HG02943 (cell line): ENCODE results near the gene ZNF862.

Experiments
- ATAC-seq: cut with Tn5 transposase; IDR thresholded peaks from one replicate; pipeline ENCODE4 v1.9.1; 2021; ENCODE audit warnings: mild to moderate bottlenecking, low read depth, moderate library complexity; ENCODE audit not compliant: unreplicated experiment

Gene ZNF862

DNA sequence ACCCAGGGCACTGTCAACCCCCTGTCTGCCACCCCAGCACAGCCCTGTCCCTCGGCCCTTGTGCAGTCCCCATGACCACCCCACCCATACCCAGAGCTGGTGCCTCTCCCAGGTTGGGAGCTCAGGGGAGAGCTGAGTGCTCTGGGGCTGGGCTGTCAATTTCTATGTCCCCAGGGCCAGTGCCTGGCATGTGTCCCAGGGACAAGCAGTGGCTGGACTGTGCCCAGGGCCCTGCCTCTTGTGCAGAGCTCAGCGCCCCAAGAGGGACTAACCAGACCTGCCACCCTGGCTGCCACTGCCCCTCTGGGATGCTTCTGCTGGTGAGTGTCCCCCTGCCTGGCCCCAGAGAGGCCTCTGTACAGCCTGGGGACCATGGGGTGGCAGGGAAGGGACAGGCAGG, 29.0 kb upstream of the ZNF862 start:
- ATAC-seq, result no peak

DNA sequence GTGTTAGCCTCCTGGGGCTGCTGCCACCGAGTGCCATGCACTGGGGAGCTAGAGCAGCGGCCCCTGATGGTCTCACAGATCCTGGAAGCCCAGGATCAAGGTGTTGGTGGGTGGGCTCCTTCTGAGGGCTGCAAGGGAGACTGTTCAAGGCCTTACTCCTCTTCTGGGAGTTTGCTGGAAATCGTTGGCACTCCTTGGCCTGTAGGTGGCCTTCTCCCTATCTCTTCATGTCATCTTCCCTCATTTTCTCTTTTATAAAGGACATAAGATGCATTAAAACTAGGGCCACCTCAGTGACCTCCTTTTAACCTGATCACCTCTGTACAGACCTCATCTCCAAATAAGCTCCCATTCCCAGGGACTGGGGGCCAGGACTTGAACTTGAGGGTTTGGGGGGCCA, 27.0 kb upstream of the ZNF862 start:
- no peak for ATAC-seq

DNA sequence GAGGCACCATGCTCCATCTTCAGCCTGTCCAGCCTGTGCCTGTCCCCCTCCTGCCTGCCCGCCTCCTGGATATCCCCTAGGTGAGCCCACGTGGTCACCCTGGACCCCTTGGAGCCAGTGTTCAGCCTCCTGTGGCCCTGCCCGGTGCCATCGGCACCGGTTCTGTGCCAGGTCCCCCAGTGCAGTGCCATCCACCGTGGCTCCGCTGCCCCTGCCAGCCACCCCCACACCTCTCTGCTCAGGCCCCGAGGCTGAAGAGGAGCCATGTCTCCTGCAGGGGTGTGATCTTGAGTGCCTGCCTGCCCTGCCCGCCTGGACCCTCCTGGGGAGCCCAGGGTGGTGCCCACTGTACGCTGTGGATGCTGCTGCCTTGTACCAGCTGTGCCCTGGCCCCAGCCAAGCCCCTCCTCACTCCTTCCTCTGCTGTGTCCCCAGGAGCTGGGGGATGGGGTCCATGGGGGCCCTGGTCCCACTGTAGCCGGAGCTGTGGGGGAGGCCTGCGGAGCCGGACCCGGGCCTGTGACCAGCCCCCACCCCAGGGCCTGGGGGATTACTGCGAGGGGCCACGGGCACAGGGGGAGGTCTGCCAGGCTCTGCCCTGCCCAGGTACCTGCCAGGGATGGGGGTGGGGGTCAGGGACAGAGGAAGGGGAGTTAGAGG, 26.2 kb upstream of the ZNF862 start:
- no peak for ATAC-seq

DNA sequence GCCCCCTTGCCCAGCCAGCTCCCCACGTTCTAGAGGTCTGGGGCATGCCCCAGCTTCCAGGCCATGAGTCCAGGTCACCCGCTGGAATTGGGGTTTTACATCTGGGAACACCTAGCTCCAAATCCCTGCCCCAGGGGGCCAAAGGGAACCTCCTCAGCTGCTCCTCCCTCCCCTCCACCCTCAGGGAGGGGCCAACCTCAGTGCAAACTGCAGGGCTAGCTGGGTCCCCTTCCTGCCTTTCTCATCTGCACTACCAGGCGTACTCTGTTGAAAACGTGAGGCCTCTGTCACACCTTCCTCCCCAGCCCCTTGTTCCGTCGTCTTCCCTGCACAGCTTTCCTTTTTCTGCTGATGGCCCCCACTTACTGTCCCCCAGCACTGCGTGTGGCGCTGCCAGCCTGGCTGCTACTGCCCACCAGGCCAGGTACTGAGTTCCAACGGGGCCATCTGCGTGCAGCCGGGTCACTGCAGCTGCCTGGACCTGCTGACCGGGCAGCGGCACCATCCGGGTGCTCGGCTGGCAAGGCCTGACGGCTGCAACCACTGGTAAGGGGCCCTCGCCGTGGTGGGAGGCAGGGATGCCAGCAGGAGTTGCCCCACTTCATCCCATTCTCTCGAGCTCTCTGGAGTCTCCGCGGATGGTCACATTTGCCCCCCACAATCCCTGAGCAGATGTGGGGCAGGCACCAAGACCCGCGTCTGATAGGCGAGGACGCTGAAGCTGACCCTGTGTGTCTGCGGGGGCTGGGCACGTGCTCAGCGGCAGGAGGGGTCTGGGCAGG, 24.7 kb upstream of the ZNF862 start:
- ATAC-seq, result no peak

DNA sequence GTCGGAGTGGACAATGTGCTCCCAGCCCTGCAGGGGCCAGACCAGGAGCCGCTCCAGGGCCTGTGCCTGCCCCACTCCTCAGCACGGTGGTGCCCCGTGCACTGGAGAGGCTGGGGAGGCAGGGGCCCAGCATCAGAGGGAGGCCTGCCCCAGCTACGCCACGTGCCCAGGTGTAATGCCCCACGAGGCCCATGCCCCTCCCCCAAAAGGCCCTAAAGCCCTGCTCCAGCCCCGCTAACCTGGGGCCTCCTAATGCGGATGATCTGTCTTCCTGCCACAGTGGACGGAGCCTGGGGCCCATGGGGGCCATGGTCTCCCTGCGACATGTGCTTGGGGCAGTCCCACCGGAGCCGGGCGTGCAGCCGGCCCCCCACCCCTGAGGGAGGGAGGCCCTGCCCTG, 23.7 kb upstream of the ZNF862 start:
- ATAC-seq, result no peak

DNA sequence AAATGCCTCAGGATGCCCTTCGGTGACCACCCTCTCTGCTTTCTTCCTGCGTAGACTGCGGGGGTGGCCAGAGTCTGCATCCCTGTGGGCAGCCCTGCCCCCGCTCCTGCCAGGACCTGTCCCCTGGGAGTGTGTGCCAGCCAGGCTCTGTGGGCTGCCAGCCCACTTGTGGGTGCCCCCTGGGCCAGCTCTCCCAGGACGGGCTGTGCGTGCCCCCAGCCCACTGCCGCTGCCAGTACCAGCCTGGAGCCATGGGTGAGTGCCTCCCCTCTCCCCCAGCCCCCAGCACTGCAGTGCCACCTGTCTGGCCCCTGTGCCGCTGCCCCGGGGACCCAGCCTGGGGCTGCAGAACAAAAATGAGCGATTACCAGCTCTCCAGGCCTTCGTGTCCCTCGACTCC, 23.1 kb upstream of the ZNF862 start:
- ATAC-seq, result no peak

DNA sequence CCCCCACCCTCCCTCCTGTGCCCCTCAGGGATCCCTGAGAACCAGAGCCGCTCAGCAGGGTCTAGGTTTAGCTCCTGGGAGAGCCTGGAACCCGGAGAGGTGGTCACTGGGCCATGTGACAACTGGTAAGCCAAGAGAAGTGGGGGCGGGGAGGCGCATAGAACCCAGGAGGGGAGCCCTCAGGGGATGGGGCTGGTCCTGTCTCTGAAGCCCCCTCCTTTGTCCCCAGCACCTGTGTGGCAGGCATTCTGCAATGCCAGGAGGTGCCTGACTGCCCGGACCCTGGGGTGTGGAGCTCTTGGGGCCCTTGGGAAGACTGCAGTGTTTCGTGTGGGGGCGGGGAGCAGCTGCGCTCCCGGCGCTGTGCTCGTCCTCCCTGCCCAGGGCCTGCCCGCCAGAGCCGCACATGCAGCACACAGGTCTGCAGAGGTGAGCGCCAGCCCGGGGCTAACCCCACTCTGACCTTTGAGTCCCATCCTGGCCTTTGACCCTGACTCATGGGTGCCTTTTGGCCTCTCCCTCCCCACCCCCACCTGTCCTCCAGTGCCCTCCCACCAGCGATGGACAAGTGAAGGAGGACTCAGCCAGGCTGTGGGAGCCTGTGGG, 22.4 kb upstream of the ZNF862 start:
- ATAC-seq, result no peak

DNA sequence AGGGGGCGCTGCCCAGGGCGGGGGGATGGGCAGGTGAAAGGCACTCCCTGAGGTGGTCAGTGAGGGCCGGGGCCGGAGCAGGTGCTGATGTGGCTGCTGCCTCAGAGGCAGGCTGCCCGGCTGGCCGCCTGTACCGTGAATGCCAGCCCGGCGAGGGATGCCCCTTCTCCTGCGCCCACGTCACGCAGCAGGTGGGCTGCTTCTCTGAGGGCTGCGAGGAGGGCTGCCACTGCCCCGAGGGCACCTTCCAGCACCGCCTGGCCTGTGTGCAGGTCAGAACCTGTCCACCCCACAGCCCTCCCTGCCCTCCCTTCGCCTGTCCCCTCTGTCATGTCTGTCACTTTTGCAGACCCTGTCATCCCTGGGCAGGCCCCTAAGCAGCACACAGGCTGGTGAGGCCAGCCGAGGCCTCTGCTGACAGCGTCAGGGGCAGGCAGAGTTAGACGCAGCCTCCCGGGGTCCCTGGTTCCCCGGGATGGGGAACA, 21.9 kb upstream of the ZNF862 start:
- no peak for ATAC-seq

DNA sequence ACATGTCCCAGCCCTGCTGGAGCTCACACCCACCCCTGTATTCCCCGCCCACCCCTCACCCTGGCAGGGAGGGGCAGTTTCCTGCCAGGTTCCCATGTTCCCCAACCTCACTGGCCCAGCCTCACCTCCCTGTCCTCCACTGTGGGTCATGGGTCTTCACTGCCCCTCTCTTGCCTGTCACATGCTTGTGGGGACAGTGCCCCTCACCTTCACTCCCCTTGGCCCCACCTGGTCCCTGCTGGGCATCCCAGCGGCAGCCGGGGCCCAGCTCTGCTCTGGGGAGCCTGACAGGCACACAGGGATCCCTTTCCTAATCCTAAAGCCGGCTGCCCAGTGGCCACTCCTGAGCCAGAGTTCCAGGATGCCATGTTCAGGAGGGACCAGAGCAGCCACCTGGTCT, 21.4 kb upstream of the ZNF862 start:
- no peak for ATAC-seq

DNA sequence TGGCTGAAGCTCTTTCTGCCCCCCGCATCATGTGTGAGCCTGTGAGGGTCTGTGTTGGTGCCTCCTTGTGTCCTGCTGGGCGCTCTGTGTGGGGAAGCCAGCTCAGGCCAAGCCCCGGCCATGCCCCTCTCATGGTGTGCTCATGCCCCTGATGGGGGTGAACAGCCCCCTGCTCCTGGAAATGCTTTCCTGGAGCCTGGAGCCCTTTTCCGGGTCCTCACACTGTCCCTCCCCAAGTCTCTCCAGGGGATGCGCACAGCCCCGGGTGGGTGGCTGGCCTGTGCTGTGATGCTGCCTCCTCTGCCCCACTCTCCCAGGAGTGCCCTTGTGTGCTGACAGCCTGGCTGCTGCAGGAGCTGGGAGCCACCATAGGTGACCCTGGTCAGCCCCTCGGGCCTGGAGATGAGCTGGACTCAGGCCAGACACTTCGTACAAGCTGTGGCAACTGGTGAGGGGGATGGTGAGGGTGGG, 20.8 kb upstream of the ZNF862 start:
- no peak for ATAC-seq

DNA sequence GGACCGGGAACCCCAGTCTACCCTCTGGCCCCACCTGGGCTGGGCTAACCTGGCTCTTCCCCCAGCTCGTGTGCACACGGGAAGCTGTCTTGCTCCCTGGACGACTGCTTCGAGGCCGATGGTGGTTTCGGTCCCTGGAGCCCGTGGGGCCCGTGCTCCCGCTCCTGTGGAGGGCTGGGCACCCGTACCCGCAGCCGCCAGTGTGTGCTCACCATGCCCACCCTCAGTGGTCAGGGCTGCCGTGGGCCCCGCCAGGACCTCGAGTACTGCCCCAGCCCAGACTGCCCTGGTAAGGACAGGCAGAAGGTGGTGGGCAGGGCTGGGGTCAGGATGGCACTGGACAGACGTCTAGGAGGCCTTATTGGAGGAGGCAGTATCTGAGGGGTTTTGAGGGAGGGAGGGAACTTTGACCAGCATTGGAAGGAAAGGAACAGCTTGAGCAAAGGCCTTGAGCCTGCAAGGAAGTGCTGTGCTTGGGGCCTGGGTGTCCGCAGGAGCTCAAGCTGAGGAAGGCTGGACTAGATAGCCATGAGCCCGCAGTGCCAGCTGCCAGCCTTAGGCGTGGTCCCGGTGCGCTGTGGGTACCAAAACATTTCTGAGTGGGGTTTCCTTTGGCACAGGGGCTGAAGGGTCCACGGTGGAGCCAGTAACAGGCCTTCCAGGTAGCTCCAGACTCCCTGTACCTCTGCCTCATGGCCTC, 20.2 kb upstream of the ZNF862 start:
- no peak for ATAC-seq

DNA sequence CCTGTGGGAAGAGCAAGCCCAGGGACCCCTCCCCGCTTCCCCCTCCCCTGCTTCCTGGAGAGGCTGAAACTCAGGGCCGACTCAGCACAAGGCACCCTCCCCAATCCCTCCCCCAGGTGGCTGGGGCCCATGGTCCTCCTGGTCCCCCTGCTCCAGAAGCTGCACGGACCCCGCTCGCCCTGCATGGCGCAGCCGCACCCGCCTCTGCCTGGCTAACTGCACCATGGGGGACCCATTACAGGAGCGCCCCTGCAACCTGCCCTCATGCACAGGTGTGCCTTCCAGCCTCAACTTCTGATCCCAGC, 19.7 kb upstream of the ZNF862 start:
- no peak for ATAC-seq

DNA sequence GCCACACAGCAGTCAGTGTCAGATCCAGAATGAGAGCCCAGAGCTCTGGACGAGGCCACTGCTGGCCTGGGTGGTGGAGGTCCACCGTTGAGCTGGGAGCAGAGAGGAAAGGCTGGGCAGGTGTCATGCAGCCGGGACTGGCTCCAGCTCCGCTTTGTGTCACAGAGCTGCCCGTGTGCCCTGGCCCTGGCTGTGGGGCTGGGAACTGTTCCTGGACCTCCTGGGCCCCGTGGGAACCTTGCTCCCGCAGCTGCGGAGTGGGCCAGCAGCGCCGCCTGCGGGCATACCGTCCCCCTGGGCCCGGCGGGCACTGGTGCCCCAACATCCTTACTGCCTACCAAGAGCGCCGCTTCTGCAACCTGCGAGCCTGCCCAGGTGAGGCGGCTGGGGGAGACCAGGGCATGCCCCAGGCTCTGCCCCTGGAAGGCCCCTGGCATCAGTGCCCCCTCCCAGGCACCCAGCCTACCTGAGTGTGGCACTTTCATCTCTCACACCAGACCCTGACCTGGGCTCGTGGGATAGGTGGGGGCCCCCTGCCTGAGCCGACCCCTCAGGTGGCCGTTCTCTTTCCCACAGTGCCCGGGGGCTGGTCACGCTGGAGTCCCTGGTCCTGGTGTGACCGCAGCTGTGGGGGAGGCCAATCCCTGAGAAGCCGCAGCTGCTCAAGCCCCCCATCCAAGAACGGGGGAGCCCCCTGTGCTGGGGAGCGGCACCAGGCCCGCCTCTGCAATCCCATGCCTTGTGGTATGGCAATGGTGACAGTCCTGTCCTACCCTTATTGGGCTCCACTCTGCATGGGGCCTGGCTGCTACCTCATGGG, 18.8 kb upstream of the ZNF862 start:
- ATAC-seq, result no peak

DNA sequence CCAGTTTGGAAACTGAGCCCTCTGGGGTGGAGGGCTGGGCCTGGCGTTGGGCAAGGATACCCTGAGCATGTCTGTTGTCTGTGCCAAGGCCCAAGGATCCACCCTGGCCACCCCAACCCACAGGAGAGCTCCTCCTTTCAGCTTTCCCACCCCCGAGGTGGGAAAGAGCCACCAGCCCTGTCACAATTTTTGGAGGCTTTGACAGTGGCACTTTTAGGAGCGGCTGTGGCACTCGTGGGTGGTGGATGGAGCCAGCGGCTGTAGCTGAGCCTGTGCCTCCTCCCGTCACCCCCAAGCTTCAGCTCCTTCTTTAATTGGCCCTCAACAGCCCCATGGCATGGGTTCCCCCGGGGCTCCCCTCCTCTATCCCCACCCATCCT, 18.2 kb upstream of the ZNF862 start:
- no peak for ATAC-seq

DNA sequence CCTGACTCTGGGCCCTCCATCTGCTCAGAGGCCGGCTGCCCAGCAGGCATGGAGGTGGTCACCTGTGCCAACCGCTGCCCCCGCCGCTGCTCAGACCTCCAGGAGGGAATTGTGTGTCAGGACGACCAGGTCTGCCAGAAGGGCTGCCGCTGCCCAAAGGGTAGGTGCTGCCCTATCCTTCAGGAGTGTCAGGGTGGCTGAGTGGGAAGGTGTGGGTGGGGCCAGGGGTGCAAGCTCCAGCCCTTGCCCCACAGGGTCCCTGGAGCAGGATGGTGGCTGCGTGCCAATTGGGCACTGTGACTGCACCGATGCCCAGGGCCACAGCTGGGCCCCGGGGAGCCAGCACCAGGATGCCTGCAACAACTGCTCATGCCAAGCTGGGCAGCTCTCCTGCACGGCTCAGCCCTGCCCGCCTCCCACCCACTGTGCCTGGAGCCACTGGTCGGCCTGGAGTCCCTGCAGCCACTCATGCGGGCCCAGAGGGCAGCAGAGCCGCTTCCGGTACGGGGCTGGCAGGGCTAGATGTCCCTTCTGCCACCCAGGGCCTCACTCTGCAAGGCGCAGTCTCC, 17.5 kb upstream of the ZNF862 start:
- ATAC-seq, result no peak

DNA sequence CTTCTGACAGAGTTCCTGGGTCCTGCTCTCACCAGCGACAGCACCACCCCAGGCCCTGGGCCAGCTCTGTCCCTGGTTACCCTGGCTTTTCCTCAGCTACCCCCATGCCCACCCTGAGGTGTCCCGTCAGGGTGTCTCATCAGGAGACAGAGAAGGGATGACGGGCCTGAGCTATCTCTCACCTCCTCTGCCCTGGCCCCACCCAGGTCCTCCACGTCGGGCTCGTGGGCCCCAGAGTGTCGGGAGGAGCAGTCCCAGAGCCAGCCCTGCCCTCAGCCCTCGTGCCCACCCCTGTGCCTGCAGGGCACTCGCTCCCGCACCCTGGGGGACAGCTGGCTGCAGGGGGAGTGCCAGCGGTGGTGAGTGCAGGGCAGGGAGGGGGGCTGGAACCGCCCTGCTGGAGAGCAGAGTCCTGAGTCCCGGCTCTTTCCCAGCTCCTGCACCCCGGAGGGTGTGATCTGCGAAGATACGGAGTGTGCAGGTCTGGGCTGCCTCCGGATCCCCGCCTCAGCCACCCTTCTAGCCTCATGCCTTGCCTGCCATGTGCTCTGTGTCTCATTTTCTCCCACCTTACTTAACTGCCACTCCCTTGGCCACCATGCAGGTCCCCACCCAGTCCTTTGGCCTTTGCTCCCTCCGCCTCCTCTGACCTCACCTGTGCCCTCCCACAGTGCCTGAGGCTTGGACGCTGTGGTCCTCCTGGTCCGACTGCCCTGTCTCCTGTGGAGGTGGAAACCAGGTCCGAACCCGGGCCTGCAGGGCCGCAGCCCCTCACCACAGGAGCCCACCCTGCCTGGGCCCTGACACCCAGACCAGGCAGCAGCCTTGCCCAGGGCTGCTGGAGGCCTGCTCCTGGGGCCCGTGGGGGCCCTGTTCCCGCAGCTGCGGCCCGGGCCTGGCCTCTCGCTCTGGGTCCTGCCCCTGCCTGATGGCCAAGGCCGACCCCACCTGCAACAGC, 16.7 kb upstream of the ZNF862 start:
- ATAC-seq, result no peak

DNA sequence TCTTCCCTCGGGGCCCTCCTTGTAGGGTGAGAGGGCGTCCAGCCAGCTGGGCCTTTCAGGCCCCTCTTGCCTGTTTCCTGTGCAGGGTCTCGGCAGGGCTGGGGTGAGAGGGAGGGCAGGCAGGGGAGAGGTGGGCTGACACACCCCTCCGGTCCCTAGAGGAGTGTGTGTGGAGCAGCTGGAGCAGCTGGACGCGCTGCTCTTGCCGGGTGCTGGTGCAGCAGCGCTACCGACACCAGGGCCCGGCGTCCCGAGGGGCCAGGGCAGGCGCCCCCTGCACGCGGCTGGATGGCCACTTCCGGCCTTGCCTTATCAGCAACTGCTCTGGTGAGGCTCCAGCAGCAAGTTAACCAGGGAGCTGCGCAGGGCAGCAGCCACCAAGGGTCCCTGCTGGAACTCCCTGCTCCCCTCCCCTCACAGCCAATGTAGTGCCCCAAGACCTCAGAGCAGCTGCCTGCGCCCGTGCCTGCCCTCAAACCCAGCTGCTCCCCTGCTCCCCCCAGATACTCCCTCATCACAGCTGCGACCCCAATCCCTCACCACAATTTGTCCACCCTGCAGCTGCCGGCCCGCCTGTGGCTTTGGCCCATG, 15.7 kb upstream of the ZNF862 start:
- ATAC-seq, result no peak

DNA sequence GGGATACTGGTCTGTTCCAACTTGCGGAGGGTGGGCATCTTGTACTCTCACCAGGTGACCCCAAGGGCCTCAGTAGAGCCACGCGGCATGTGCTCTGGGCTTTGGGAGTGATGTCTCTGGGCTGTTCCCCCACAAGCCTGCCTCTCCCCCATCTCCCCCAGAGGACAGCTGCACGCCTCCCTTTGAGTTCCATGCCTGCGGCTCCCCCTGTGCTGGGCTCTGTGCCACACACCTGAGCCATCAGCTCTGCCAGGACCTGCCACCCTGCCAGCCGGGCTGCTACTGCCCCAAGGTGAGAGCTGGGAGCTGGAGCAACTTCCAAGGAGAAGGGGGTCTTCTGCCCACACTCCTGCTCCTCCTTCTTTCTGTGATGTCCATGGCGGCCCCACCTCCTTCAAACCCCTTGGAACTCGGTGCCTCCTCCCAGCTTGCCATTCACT, 15.0 kb upstream of the ZNF862 start:
- ATAC-seq, result no peak
